HEK293 (cell line): Measurements from ENCODE around the gene SLC35C1.

Experiments
- CTCF ChIA-PET: fragments of 350-600 bp; formaldehyde crosslinking; extraction: SDS; loops from one replicate; lab custom pipeline; 2021; ENCODE audit warnings: antibody characterized with exemption; lab: Yijun Ruan, JAX
- POLR2A ChIA-PET: fragments of 300-600 bp; formaldehyde crosslinking; extraction: SDS; loops from one replicate; lab custom pipeline; 2020; ENCODE audit warnings: antibody characterized with exemption, inconsistent platforms; lab: Yijun Ruan, JAX
- H3K27ac ChIP-seq: fragments of 200-500 bp; sonication (Bioruptor generic); 2 replicates; pipeline ENCODE4 v1.5.1; 2014; ENCODE audit warnings: low read depth, low read length, control low read depth, inconsistent platforms; ENCODE audit errors: extremely low read depth
- H3K36me3 ChIP-seq, 2 experiments: fragments of 200-500 bp in 1 of 2; sonication (Bioruptor generic) in 1 of 2; 1 replicate in 1 of 2; 2 replicates in 1 of 2; pipeline ENCODE4 v1.5.1; 2014 to 2017; ENCODE audit warnings: inconsistent platforms in 2 of 2, low read length in 2 of 2; ENCODE audit not compliant: control insufficient read depth in 2 of 2, insufficient read depth in 1 of 2
- H3K4me1 ChIP-seq: fragments of 200-500 bp; sonication (Bioruptor generic); 2 replicates; pipeline ENCODE4 v1.5.1; 2014; ENCODE audit warnings: mild to moderate bottlenecking, low read length, inconsistent platforms; ENCODE audit not compliant: control insufficient read depth, insufficient read depth
- H3K4me3 ChIP-seq: 2 replicates; pipeline ENCODE4 v1.5.1; 2011; ENCODE audit warnings: low read depth, mild to moderate bottlenecking, control low read depth, low read length, moderate library complexity
- H3K9me3 ChIP-seq: fragments of 200-500 bp; sonication (Bioruptor generic); 2 replicates; pipeline ENCODE4 v1.5.1; 2014; ENCODE audit warnings: low read depth, low read length, inconsistent platforms; ENCODE audit not compliant: control insufficient read depth, insufficient read depth
- AEBP2 ChIP-seq: fragments of 450-650 bp; formaldehyde crosslinking; IDR thresholded peaks from 2 replicates; pipeline ENCODE4 v1.5.1; 2016; ENCODE audit warnings: missing biosample characterization, missing genetic modification characterization, borderline replicate concordance
- FEZF1 ChIP-seq: fragments of 450-650 bp; formaldehyde crosslinking; IDR thresholded peaks from 2 replicates; pipeline ENCODE4 v1.5.1; 2016; ENCODE audit warnings: missing biosample characterization, missing genetic modification characterization
- HOXA7 ChIP-seq: sonication (generic); formaldehyde crosslinking; IDR thresholded peaks from 2 replicates; pipeline ENCODE4 v1.8.1; 2022; ENCODE audit warnings: missing genetic modification reagents, borderline replicate concordance
- SP7 ChIP-seq: fragments of 450-650 bp; formaldehyde crosslinking; IDR thresholded peaks from 2 replicates; pipeline ENCODE4 v1.5.1; 2016; ENCODE audit warnings: missing biosample characterization, missing genetic modification characterization
- WT1 ChIP-seq: fragments of 450-650 bp; formaldehyde crosslinking; IDR thresholded peaks from 2 replicates; pipeline ENCODE4 v1.5.1; 2016; ENCODE audit warnings: missing biosample characterization, missing genetic modification characterization
- ZBTB7A ChIP-seq: fragments of 450-650 bp; formaldehyde crosslinking; IDR thresholded peaks from 2 replicates; pipeline ENCODE4 v1.5.1; 2016; ENCODE audit warnings: low read depth, missing biosample characterization, missing genetic modification characterization
- ZEB2 ChIP-seq: fragments of 450-650 bp; formaldehyde crosslinking; IDR thresholded peaks from 2 replicates; pipeline ENCODE4 v1.5.1; 2016; ENCODE audit warnings: missing biosample characterization, missing genetic modification characterization
- ZFP3 ChIP-seq: fragments of 450-650 bp; formaldehyde crosslinking; IDR thresholded peaks from 2 replicates; pipeline ENCODE4 v1.5.1; 2016; ENCODE audit warnings: low read depth, missing biosample characterization, missing genetic modification characterization
- ZNF114 ChIP-seq: fragments of 450-650 bp; formaldehyde crosslinking; IDR thresholded peaks from 2 replicates; pipeline ENCODE4 v1.5.0; 2017; ENCODE audit warnings: missing biosample characterization, missing genetic modification characterization
- ZNF132 ChIP-seq: fragments of 450-650 bp; formaldehyde crosslinking; IDR thresholded peaks from 2 replicates; pipeline ENCODE4 v1.5.1; 2017; ENCODE audit warnings: missing biosample characterization, missing genetic modification characterization, borderline replicate concordance
- ZNF157 ChIP-seq: fragments of 450-650 bp; formaldehyde crosslinking; IDR thresholded peaks from 2 replicates; pipeline ENCODE4 v1.5.1; 2016; ENCODE audit warnings: missing biosample characterization, missing genetic modification characterization
- ZNF174 ChIP-seq: fragments of 450-650 bp; formaldehyde crosslinking; IDR thresholded peaks from 2 replicates; pipeline ENCODE4 v1.5.0; 2017; ENCODE audit warnings: missing biosample characterization, mild to moderate bottlenecking, missing genetic modification characterization
- ZNF184 ChIP-seq: fragments of 450-650 bp; IDR thresholded peaks from 2 replicates; pipeline ENCODE4 v1.5.1; 2018; ENCODE audit warnings: missing biosample characterization, mild to moderate bottlenecking, missing genetic modification characterization
- ZNF202 ChIP-seq: fragments of 450-650 bp; formaldehyde crosslinking; IDR thresholded peaks from 2 replicates; pipeline ENCODE4 v1.5.1; 2016; ENCODE audit warnings: missing biosample characterization, missing genetic modification characterization, borderline replicate concordance
- ZNF214 ChIP-seq: fragments of 450-650 bp; formaldehyde crosslinking; IDR thresholded peaks from 2 replicates; pipeline ENCODE4 v1.5.1; 2017; ENCODE audit warnings: missing biosample characterization, mild to moderate bottlenecking, missing genetic modification characterization, borderline replicate concordance
- ZNF239 ChIP-seq: fragments of 450-650 bp; formaldehyde crosslinking; IDR thresholded peaks from 2 replicates; pipeline ENCODE4 v1.5.1; 2016; ENCODE audit warnings: missing biosample characterization, missing genetic modification characterization
- ZNF274 ChIP-seq, 2 experiments: fragments of 200-500 bp in 1 of 2; fragments of 450-650 bp in 1 of 2; sonication (Bioruptor generic) in 1 of 2; formaldehyde crosslinking in 1 of 2; IDR thresholded peaks; 2 replicates each; pipeline versions ENCODE4 v1.5.1 to v1.6.1; 2014 to 2016; ENCODE audit warnings: borderline replicate concordance in 1 of 2, inconsistent platforms in 1 of 2, low read length in 1 of 2, missing biosample characterization in 1 of 2, missing genetic modification characterization in 1 of 2
- ZNF302 ChIP-seq: fragments of 450-650 bp; formaldehyde crosslinking; IDR thresholded peaks from 2 replicates; pipeline ENCODE4 v1.5.1; 2016; ENCODE audit warnings: missing biosample characterization, missing genetic modification characterization, low read depth
- ZNF324 ChIP-seq: fragments of 450-650 bp; formaldehyde crosslinking; IDR thresholded peaks from 2 replicates; pipeline ENCODE4 v1.5.1; 2016; ENCODE audit warnings: missing biosample characterization, missing genetic modification characterization
- ZNF391 ChIP-seq: fragments of 450-650 bp; formaldehyde crosslinking; IDR thresholded peaks from 2 replicates; pipeline ENCODE4 v1.5.1; 2016; ENCODE audit warnings: low read depth, missing biosample characterization, missing genetic modification characterization, borderline replicate concordance
- ZNF433 ChIP-seq: fragments of 450-650 bp; formaldehyde crosslinking; IDR thresholded peaks from 2 replicates; pipeline ENCODE4 v1.5.1; 2016; ENCODE audit warnings: missing biosample characterization, missing genetic modification characterization, low read depth
- ZNF521 ChIP-seq: fragments of 450-650 bp; formaldehyde crosslinking; IDR thresholded peaks from 2 replicates; pipeline ENCODE4 v1.5.1; 2017; ENCODE audit warnings: missing biosample characterization, mild to moderate bottlenecking, missing genetic modification characterization
- ZNF561 ChIP-seq: fragments of 450-650 bp; IDR thresholded peaks from 2 replicates; pipeline ENCODE4 v1.5.1; 2018; ENCODE audit warnings: missing biosample characterization, missing genetic modification characterization, borderline replicate concordance
- ZNF571 ChIP-seq: fragments of 450-650 bp; formaldehyde crosslinking; IDR thresholded peaks from 2 replicates; pipeline ENCODE4 v1.5.0; 2017; ENCODE audit warnings: missing biosample characterization, missing genetic modification characterization
- ZNF629 ChIP-seq: fragments of 450-650 bp; formaldehyde crosslinking; IDR thresholded peaks from 2 replicates; pipeline ENCODE4 v1.5.1; 2017; ENCODE audit warnings: missing biosample characterization, missing genetic modification characterization
- ZNF654 ChIP-seq: fragments of 450-650 bp; formaldehyde crosslinking; IDR thresholded peaks from 2 replicates; pipeline ENCODE4 v1.5.1; 2016; ENCODE audit warnings: low read depth, missing biosample characterization, missing genetic modification characterization
- ZNF701 ChIP-seq: fragments of 450-650 bp; formaldehyde crosslinking; IDR thresholded peaks from 2 replicates; pipeline ENCODE4 v1.5.1; 2016; ENCODE audit warnings: missing biosample characterization, missing genetic modification characterization
- ZNF830 ChIP-seq: fragments of 450-650 bp; IDR thresholded peaks from 2 replicates; pipeline ENCODE4 v1.5.0; 2018; ENCODE audit warnings: missing biosample characterization, missing genetic modification characterization, low read depth, mild to moderate bottlenecking, moderate library complexity
- ZXDB ChIP-seq: fragments of 450-650 bp; formaldehyde crosslinking; IDR thresholded peaks from 2 replicates; pipeline ENCODE4 v1.5.1; 2016; ENCODE audit warnings: missing biosample characterization, missing genetic modification characterization
- TF ChIP-seq, protein P1 (sequence below): fragments of 450-650 bp; formaldehyde crosslinking; IDR thresholded peaks from 2 replicates; pipeline ENCODE4 v1.5.1; 2017; ENCODE audit warnings: missing biosample characterization, missing genetic modification characterization
- TF ChIP-seq, protein P2 (sequence below): fragments of 450-650 bp; formaldehyde crosslinking; IDR thresholded peaks from 2 replicates; pipeline ENCODE4 v1.5.1; 2016; ENCODE audit warnings: missing biosample characterization, missing genetic modification characterization

The SLC35C1 gene

DNA sequence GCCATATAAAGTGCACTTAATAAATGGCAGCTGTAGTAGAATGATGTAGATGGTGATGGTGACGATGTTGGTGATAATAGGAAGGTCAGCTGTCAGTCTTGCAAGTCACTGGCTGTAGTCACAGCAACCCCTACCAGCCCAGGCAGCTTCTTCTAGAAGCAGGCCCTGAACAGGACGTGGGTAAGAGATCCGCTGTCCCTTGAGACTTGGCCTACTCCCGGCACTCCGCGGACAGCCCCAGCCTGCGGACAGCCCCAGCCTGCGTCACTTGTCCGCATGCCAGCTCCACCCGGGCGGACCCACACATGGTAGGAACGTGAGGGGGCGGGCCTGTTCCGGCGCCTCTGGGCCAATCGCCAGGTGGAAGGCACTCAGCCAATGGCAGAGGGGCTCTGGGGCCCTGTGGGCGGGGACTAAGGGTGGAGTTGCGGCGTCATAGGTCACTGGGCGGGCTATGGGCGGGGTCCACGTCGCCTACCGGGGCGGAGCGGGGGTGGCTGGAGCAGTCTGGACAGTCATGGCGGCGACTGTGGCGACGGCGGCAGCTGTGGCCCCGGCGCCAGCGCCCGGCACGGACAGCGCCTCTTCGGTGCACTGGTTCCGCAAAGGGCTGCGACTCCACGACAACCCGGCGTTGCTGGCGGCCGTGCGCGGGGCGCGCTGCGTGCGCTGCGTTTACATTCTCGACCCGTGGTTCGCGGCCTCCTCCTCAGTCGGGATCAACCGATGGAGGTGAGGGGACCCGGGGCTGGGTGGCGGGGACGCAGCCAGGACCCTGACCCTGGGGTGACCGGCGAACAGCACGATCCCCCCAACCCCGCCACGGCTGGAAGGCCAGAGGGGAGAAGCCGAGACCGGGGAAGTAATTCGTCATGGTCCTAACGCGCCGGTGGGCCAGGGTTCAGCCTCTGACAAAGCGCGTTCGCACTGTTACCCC, 42.3 kb downstream of the SLC35C1 start, which contains the start of gene CRY2:
CRY2 (plus strand) TSS at position 502 of the 937 bp plus-strand sequence; CDS start at position 518, 16 bp downstream.
- Histone ChIP-seq H3K27ac (no peak within 1 kb of the TSS), H3K36me3 (no peaks in the 10 kb centered on the region), H3K4me3 (peak within 1 kb of the TSS; percentile 96), H3K9me3 (no peaks in the 10 kb centered on the region), H3K4me1 (no peaks in the 10 kb centered on the region)
- ChIA-PET CTCF (interaction anchor here (0.8 to 1.1 kb wide), 2 partner anchors 11 to 26 kb away, joined by 3 to 6 read pairs; no protein-coding TSS in a partner anchor), POLR2A (interaction anchor here (0.5 to 2.3 kb wide), 5 partner anchors 18 to 190 kb away, joined by 3 to 10 read pairs (median 4); partner anchors contain the start of genes PEX16 and SLC35C1)
- TF ChIP-seq, protein P1, sequence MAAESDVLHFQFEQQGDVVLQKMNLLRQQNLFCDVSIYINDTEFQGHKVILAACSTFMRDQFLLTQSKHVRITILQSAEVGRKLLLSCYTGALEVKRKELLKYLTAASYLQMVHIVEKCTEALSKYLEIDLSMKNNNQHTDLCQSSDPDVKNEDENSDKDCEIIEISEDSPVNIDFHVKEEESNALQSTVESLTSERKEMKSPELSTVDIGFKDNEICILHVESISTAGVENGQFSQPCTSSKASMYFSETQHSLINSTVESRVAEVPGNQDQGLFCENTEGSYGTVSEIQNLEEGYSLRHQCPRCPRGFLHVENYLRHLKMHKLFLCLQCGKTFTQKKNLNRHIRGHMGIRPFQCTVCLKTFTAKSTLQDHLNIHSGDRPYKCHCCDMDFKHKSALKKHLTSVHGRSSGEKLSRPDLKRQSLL, result no peak
- TF ChIP-seq ZNF114 (tag by site-specific recombination), result no peak
- TF ChIP-seq, protein P2, sequence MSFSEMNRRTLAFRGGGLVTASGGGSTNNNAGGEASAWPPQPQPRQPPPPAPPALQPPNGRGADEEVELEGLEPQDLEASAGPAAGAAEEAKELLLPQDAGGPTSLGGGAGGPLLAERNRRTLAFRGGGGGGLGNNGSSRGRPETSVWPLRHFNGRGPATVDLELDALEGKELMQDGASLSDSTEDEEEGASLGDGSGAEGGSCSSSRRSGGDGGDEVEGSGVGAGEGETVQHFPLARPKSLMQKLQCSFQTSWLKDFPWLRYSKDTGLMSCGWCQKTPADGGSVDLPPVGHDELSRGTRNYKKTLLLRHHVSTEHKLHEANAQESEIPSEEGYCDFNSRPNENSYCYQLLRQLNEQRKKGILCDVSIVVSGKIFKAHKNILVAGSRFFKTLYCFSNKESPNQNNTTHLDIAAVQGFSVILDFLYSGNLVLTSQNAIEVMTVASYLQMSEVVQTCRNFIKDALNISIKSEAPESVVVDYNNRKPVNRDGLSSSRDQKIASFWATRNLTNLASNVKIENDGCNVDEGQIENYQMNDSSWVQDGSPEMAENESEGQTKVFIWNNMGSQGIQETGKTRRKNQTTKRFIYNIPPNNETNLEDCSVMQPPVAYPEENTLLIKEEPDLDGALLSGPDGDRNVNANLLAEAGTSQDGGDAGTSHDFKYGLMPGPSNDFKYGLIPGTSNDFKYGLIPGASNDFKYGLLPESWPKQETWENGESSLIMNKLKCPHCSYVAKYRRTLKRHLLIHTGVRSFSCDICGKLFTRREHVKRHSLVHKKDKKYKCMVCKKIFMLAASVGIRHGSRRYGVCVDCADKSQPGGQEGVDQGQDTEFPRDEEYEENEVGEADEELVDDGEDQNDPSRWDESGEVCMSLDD (tag by site-specific recombination), result 0 out of 2 replicates have a peak, but pooled peaks have one; percentile 29
- no peak for TF ChIP-seq ZNF274 (IDR thresholded peaks at IDR 0.05; ENCODE audit: low read length)
- no peak for TF ChIP-seq ZNF274 (tag by site-specific recombination; IDR thresholded peaks at IDR 0.05; ENCODE audit: borderline replicate concordance)
- no peak for TF ChIP-seq ZNF561
- TF ChIP-seq ZNF239, result no peak
- TF ChIP-seq ZEB2 (tag by site-specific recombination), result peak; percentile 37; the same call in 1 of the 2 replicates
- TF ChIP-seq ZNF132 (tag by site-specific recombination), result no peak
- no peak for TF ChIP-seq ZNF214
- no peak for TF ChIP-seq ZNF174 (tag by site-specific recombination)
- TF ChIP-seq ZNF521, result no peak
- no peak for TF ChIP-seq ZNF391 (tag by site-specific recombination)
- TF ChIP-seq ZNF629 (tag by site-specific recombination), result peak; percentile 82
- no peak for TF ChIP-seq AEBP2 (tag by site-specific recombination)
- no peak for TF ChIP-seq ZNF433
- no peak for TF ChIP-seq ZNF202 (tag by site-specific recombination)
- TF ChIP-seq ZNF571 (tag by site-specific recombination), result no peak
- TF ChIP-seq ZFP3 (tag by site-specific recombination), result no peak
- no peak for TF ChIP-seq HOXA7 (CRISPR knock-in tag)
- TF ChIP-seq ZNF157 (tag by site-specific recombination), result no peak
- TF ChIP-seq WT1 (tag by site-specific recombination), result 0 out of 2 replicates have a peak, but pooled peaks have one; percentile 42
- TF ChIP-seq ZNF701 (tag by site-specific recombination), result no peak
- 0 out of 2 replicates have a peak, but pooled peaks have one; percentile 7 for TF ChIP-seq ZXDB (tag by site-specific recombination)
- no peak for TF ChIP-seq ZNF654 (tag by site-specific recombination)
- no peak for TF ChIP-seq ZNF830 (tag by site-specific recombination)
- TF ChIP-seq ZBTB7A (tag by site-specific recombination), result no peak
- TF ChIP-seq ZNF184 (tag by site-specific recombination), result no peak
- no peak for TF ChIP-seq ZNF302
- TF ChIP-seq FEZF1 (tag by site-specific recombination), result no peak
- no peak for TF ChIP-seq ZNF324 (tag by site-specific recombination)
- no peak for TF ChIP-seq SP7 (tag by site-specific recombination)
